MM.1S (cell line): Measurements from ENCODE around the gene CYP46A1.

ENCODE experiments used
- CTCF ChIP-seq: fragments of 300-600 bp; sonication (generic); IDR thresholded peaks from 2 replicates; pipeline ENCODE4 v1.5.1; 2016; ENCODE audit warnings: antibody characterized with exemption, low read length, mixed read lengths
- EZH2 ChIP-seq: fragments of 300-600 bp; sonication (generic); optimal IDR thresholded peaks from 2 replicates; pipeline ENCODE3; 2017; ENCODE audit warnings: low read depth, mild to moderate bottlenecking, antibody characterized with exemption, low read length, mixed read lengths

- TF ChIP-seq EZH2 (no peak), CTCF (no peak)
Observed at GRCh38 chr14:99701260-99701659, 17.2 kb downstream of the CYP46A1 start.
